NCI-H2081 treated with DMSO at 0.1 percent for 48 hours (cell line): Measurements from ENCODE around the gene MACROD2.
"Not testable (repeated sequence)": the region's sequence is repeated elsewhere in the genome, so short reads cannot be mapped to it uniquely, and the experiment has no call there.

Experiments
- DNase-seq: peaks from one replicate; lab custom pipeline; 2025; lab: John Stamatoyannopoulos, UW

The MACROD2 gene

DNA sequence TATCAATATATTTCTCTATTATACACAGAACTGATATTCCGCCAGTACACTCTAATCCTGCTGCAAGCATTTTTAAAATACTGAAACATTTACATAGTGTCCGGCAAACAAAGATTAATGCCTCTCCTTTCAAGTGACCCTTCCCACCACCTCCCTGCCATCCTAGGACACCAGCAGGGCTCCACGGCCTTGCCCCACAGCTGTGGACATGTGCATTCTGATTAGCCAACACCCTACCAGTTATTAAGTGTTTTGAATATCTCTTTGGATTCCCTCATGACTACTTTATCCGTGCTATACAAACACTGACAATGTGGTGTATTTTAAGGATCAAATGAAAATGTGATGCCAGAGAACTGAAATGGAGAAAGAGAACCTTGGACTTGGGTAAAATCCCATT is 1962.8 kb downstream of the MACROD2 start:
- DNase-seq: no peak

DNA sequence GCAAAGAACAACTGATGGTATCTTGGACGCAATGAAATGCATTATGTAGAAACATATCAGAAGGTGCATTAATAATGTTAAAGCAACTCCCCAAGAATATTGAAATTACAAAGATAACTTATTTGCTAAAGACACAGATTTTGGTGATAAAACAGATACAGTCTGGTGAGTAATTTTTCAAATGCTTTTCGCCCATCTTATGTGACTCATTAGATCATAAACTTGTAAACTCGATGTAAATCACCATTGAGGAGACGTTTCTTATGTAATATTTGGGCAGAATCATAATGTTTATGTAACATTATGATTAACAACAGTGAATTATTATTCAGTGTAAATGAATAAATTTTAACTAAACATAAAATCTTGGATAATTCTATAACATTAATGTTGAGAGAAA is 1969.8 kb downstream of the MACROD2 start:
- DNase-seq: no peak

DNA sequence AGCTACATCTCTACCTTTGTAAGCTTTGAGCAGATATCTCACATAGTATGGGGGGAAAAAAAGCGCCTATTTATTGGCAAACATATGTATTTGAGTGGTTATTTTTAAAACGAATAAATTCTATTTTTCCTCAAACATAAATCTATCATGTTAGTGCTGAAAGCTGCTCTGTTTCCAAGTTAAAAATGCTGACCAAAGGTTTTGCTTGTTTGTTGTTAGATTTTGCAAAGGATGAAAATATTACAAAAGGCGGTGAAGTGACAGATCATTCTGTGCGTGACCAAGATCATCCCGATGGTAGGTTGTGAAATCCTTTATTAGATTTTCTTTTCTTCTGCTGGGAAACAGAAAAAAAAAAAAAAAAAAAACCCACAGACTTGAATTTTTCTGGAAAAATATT is 1972.0 kb downstream of the MACROD2 start:
- DNase-seq: no peak

- no peak for DNase-seq
Observed at GRCh38 chr20:15976047-15976736, 1980.9 kb downstream of the MACROD2 start.

DNA sequence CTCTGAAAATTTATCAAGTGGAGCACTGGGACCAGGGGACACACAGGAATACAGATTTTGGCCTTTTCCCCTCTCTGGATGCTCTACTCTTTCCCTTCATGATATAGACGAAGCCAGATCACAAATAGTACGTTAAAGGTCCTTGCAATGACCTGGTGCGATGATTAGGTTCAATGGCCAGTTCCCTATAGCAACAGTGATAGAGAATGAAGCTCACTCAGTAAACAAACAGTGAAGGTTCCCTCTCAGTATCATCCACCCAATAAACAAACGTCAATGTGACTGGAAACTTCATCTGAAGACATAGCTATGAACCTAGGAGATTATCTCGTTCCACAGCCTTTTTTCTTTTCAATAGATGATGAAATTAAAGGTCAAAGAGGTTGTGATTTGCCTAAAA is 1981.7 kb downstream of the MACROD2 start:
- no peak for DNase-seq

GRCh38 chr20:15977758-15978157 is 1982.4 kb downstream of the MACROD2 start:
- no peak for DNase-seq

- DNase-seq: not testable (repeated sequence)
Observed at GRCh38 chr20:15985494-15986368, 1990.4 kb downstream of the MACROD2 start.

- no peak for DNase-seq
Observed at GRCh38 chr20:15986690-15987089, 1991.4 kb downstream of the MACROD2 start.

- no peak for DNase-seq
Observed at GRCh38 chr20:15991279-15991678, 1996.0 kb downstream of the MACROD2 start.

- DNase-seq: no peak
Observed at GRCh38 chr20:15992564-15992963, 1997.2 kb downstream of the MACROD2 start.

- no peak for DNase-seq
Observed at GRCh38 chr20:16000112-16000511, 2004.8 kb downstream of the MACROD2 start.

DNA sequence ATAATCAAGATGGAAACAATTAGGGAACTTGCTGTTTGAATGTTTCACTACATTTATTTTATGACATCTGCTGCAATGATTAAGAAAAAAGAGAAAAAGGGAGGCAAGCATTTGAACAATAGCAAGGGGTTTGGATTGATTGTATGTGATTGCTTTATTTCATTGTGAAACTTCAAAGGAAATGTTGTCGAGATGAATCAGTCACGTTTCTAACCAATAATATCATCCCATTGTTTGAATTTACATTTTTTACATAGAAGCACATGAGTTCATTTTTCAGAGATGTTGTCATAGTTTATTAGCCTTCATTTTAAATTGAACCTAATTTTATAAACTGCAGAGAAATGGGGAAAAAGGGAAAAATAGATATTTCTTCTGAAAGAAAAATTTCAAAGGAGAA is 2006.0 kb downstream of the MACROD2 start:
- DNase-seq: no peak

DNA sequence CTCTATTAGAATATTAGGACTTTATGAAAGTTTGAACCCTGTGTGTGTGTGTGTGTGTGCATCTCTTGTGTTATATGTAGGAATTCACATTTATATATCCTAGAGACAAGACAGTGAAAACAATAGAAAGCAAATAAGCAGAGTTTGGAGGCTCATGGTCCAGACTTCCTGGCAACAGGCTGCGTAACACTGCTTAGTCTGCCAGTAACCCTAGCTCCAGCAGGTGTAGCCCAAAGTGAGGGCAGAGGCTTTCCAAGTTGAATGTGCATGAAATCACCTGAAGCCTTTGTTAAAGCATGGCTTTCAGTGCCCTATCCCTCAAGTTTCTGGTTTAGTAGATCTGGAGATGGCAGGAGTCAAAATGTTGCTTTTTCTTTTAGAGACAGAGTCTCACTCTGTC is 2008.0 kb downstream of the MACROD2 start:
- no peak for DNase-seq

DNA sequence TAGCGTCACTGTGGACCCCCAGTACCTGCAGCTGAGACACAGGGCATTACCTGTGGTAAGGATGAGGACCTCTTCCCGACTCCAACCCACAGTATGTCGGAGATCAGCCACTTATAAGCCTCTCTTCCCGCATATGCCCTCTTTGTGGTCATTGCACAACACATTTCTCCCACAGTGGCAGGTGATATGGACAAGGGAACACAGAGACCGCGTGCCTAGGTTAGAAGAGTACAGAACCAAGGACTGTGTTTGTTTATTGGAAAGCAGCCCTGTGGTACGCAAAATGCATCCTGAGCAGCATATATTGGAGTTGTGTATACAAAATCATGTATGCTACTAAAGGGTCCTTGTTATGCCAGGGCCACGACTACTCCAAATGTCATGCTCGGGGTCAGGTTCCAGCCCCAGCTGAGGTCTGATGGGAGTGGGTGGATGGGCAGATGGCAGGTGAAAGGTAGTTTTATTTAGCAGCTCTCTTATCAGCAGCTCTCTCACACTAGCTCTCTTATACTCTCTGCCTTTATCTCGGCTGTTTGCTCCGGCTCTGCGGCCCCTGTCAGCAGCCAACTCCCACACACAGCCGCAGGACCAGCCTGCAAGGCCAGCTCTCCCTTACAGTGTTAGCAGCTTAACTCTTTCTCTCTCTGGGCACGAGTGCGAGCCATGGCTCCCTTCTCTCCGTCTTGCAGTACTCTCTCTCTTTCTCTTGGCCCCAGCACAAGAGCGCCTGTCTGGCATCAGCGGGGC is 2009.0 kb downstream of the MACROD2 start:
- no peak for DNase-seq

DNA sequence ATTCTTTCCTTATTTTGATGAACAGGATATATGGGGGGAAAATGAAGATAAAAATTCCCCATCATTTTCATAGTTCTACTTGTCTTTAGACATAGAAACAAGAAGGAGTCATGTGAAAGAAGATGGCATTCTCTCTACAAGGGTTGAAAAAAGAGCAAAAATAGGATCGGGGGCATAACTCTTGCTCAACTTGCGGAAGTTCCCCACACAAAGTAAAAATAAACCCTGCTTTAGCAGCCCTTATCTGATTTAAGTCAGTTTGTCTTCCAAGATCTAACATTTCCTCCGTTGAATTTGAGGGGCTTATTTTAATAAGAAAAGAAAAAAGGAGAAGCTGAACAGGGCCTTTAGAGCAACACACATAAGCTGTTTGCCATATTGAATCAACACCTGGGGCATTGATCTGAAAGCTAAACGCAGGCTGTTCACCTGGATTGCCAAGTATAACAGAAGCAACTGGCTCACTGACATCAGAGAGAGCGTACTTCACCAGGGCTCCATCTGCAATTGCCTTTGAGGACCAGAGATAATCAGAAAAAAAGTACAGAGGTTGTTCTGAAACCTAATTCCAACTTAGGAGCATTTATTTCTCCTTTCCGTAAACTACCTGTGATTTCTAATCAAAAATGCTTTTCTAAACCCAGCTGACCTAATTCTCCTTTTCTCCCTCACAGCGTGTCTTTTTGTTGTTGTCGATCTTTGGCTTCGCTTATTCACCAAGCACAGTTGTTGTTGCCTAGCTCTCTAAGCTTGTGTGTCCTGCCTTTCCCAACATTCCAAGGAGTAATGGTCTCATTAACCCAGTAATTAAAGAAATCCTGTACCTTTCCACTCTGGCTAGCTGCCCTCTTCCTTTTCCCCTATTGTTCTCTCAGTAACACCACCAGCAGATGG is 2010.0 kb downstream of the MACROD2 start:
- DNase-seq: no peak

GRCh38 chr20:16005915-16006493 is 2010.7 kb downstream of the MACROD2 start:
- DNase-seq: no peak

DNA sequence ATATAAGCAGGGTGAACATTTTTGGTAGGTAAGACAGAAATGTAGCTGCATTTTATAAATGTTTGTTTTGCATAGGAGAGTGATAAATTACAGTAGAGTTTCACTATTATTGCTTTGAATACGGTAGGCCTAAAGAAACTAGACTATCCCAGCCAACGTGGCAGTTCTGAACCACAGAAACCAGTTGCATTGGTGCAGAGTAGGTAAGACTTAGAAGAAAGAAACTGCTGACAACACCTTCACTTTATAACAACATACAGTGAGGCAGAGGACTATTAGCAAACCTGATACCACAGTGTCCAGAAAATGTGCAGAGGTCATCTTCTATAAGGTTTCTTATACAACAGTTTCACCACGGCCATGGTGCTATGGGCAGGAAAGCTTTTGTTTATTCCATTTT is 2011.8 kb downstream of the MACROD2 start:
- no peak for DNase-seq

GRCh38 chr20:16007962-16008361 is 2012.6 kb downstream of the MACROD2 start:
- DNase-seq: no peak

DNA sequence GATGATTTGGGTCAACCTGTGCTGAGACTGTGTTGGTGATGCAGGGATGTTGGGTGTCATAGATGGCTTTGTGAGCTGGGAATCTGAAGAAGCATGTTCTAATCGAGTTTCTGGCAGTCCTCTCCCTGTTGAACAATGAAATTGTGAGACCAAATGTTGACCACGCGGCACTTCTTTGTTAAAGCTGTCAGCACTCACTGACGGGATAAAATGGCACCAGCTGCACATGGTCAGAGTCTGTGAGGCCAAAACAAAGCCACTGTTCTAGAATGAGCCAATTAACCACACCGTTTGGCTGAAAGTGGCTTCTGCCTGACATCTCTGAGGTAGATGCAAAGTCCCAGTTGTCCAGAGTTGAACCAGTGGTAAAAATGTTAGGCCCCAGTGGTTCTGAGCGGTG is 2015.7 kb downstream of the MACROD2 start:
- DNase-seq: no peak

GRCh38 chr20:16011519-16011918 is 2016.2 kb downstream of the MACROD2 start:
- no peak for DNase-seq

GRCh38 chr20:16012934-16013333 is 2017.6 kb downstream of the MACROD2 start:
- not testable (repeated sequence) for DNase-seq
